ENCODE results near the gene DENND2C. TPM values are rescaled to one million over a fixed set of nuclear protein-coding genes. Genes with fewer than 3 reads are reported as not detected.

Gene DENND2C
- total and polyA plus RNA-seq, 2 of the 13 experiments (the other 11 are each of a cell fraction or from before 2014, with no cell fraction given) = 0.08 to 0.33 TPM

- TF ChIP-seq RERE (CRISPR knock-in tag; IDR thresholded peaks at IDR 0.05; ENCODE audit: low read depth) = no peak
- no peak for TF ChIP-seq SAP130 (CRISPR knock-in tag; IDR thresholded peaks at IDR 0.05; ENCODE audit: low read depth)
- no peak for TF ChIP-seq DZIP1 (CRISPR knock-in tag; IDR thresholded peaks at IDR 0.05)
- no peak for TF ChIP-seq ZFP91 (CRISPR knock-in tag; IDR thresholded peaks at IDR 0.05; ENCODE audit: borderline replicate concordance)
- no peak for TF ChIP-seq MLXIP (CRISPR knock-in tag; IDR thresholded peaks at IDR 0.05; ENCODE audit: borderline replicate concordance)
- TF ChIP-seq ARNTL (CRISPR knock-in tag; IDR thresholded peaks at IDR 0.05) = no peak
- TF ChIP-seq ZNF143 (CRISPR knock-in tag; IDR thresholded peaks at IDR 0.05) = no peak
- TF ChIP-seq ELF4 (CRISPR knock-in tag; IDR thresholded peaks at IDR 0.05; ENCODE audit: borderline replicate concordance) = no peak
- no peak for TF ChIP-seq ZNF572 (CRISPR knock-in tag; IDR thresholded peaks at IDR 0.05)
- TF ChIP-seq FOXM1 (CRISPR knock-in tag; IDR thresholded peaks at IDR 0.05) = no peak
- TF ChIP-seq ZBTB43 (CRISPR knock-in tag; conservative IDR thresholded peaks at IDR 0.05) = no peak
- no peak for TF ChIP-seq ZBTB49 (CRISPR knock-in tag; IDR thresholded peaks at IDR 0.05; ENCODE audit: borderline replicate concordance)
- no peak for TF ChIP-seq ZNF792 (CRISPR knock-in tag; IDR thresholded peaks at IDR 0.05)
Observed at GRCh38 chr1:114551400-114551799, 118.4 kb downstream of the DENND2C start (continued).
